ES-I3 (cell line): ENCODE measurements around the gene ANKRD30A.
"Not testable (repeated sequence)": the region's sequence is repeated elsewhere in the genome, so short reads cannot be mapped to it uniquely, and the experiment has no call there.

ENCODE experiments used
- H3K36me3 ChIP-seq: 2 replicates; pipeline ENCODE4 v1.6.1; 2013; ENCODE audit warnings: mild to moderate bottlenecking, low read length, control low read depth, moderate library complexity; ENCODE audit not compliant: insufficient read depth
- H3K4me1 ChIP-seq: 2 replicates; pipeline ENCODE4 v1.6.1; 2013; ENCODE audit warnings: mild to moderate bottlenecking, control low read depth, low read length; ENCODE audit not compliant: insufficient read depth
- H3K9ac ChIP-seq: 2 replicates; pipeline ENCODE4 v1.6.1; 2013; ENCODE audit warnings: low read depth, mild to moderate bottlenecking, low read length, moderate library complexity
- H3K9me3 ChIP-seq: 2 replicates; pipeline ENCODE4 v1.6.1; 2013; ENCODE audit warnings: mild to moderate bottlenecking, low read length, moderate library complexity; ENCODE audit not compliant: control insufficient read depth, insufficient read depth

ANKRD30A gene

GRCh38 chr10:37225163-37225562, 99.8 kb downstream of the ANKRD30A start:
- H3K36me3 ChIP-seq, result no peaks in the 10 kb centered on the region
- no peaks in the 10 kb centered on the region for H3K4me1 ChIP-seq
- H3K9ac ChIP-seq, result no peak overlapping the region
- no peaks in the 10 kb centered on the region for H3K9me3 ChIP-seq

GRCh38 chr10:37226524-37226923, 101.1 kb downstream of the ANKRD30A start:
- Histone ChIP-seq H3K9ac (no peak overlapping the region), H3K36me3 (no peaks in the 10 kb centered on the region), H3K9me3 (no peaks in the 10 kb centered on the region), H3K4me1 (no peaks in the 10 kb centered on the region)

- H3K9ac ChIP-seq, result no peak overlapping the region
- H3K4me1 ChIP-seq, result no peaks in the 10 kb centered on the region
- no peaks in the 10 kb centered on the region for H3K36me3 ChIP-seq
- no peaks in the 10 kb centered on the region for H3K9me3 ChIP-seq
Observed at GRCh38 chr10:37234692-37235091, 109.3 kb downstream of the ANKRD30A start.

- Histone ChIP-seq H3K9me3 (no peaks in the 10 kb centered on the region), H3K9ac (no peak overlapping the region), H3K36me3 (no peaks in the 10 kb centered on the region), H3K4me1 (no peaks in the 10 kb centered on the region)
Observed at GRCh38 chr10:37236093-37236492, 110.7 kb downstream of the ANKRD30A start.

GRCh38 chr10:37240223-37240622, 114.8 kb downstream of the ANKRD30A start:
- no peaks in the 10 kb centered on the region for H3K9me3 ChIP-seq
- H3K9ac ChIP-seq, result no peak overlapping the region
- H3K4me1 ChIP-seq, result no peaks in the 10 kb centered on the region
- no peaks in the 10 kb centered on the region for H3K36me3 ChIP-seq

- Histone ChIP-seq H3K9me3 (no peaks in the 10 kb centered on the region), H3K36me3 (no peaks in the 10 kb centered on the region), H3K9ac (no peak overlapping the region), H3K4me1 (no peaks in the 10 kb centered on the region)
Observed at GRCh38 chr10:37246637-37247036, 121.2 kb downstream of the ANKRD30A start.

- not testable (repeated sequence) for H3K9ac ChIP-seq
Observed at GRCh38 chr10:37255837-37256236, 130.4 kb downstream of the ANKRD30A start.

GRCh38 chr10:37263304-37263703, 137.9 kb downstream of the ANKRD30A start:
- H3K36me3 ChIP-seq, result no peaks in the 10 kb centered on the region
- H3K4me1 ChIP-seq, result no peaks in the 10 kb centered on the region
- no peak overlapping the region for H3K9ac ChIP-seq
- H3K9me3 ChIP-seq, result no peaks in the 10 kb centered on the region

More at GRCh38 chr10:37255837-37256236, 130.4 kb downstream of the ANKRD30A start:
- H3K36me3 ChIP-seq, H3K9me3 ChIP-seq, H3K4me1 ChIP-seq: not testable (repeated sequence)

GRCh38 chr10:37268266-37268665, 142.9 kb downstream of the ANKRD30A start:
- Histone ChIP-seq H3K4me1 (no peaks in the 10 kb centered on the region), H3K36me3 (no peaks in the 10 kb centered on the region), H3K9me3 (no peaks in the 10 kb centered on the region), H3K9ac (no peak overlapping the region)

- Histone ChIP-seq H3K9ac (no peak overlapping the region), H3K4me1 (no peaks in the 10 kb centered on the region), H3K36me3 (no peaks in the 10 kb centered on the region), H3K9me3 (no peaks in the 10 kb centered on the region)
Observed at GRCh38 chr10:37269554-37270256, 144.3 kb downstream of the ANKRD30A start.

GRCh38 chr10:37275216-37275777, 149.9 kb downstream of the ANKRD30A start:
- Histone ChIP-seq H3K9me3 (no peaks in the 10 kb centered on the region), H3K36me3 (no peaks in the 10 kb centered on the region), H3K9ac (no peak overlapping the region), H3K4me1 (no peaks in the 10 kb centered on the region)

GRCh38 chr10:37285063-37285462, 159.7 kb downstream of the ANKRD30A start:
- Histone ChIP-seq H3K9me3 (no peaks in the 10 kb centered on the region), H3K9ac (no peak overlapping the region), H3K36me3 (no peaks in the 10 kb centered on the region), H3K4me1 (no peaks in the 10 kb centered on the region)

GRCh38 chr10:37289833-37290464, 164.6 kb downstream of the ANKRD30A start:
- H3K4me1 ChIP-seq, result no peaks in the 10 kb centered on the region
- no peaks in the 10 kb centered on the region for H3K36me3 ChIP-seq
- H3K9ac ChIP-seq, result no peak overlapping the region
- no peaks in the 10 kb centered on the region for H3K9me3 ChIP-seq

- no peaks in the 10 kb centered on the region for H3K4me1 ChIP-seq
- H3K9me3 ChIP-seq, result no peaks in the 10 kb centered on the region
- no peak overlapping the region for H3K9ac ChIP-seq
- no peaks in the 10 kb centered on the region for H3K36me3 ChIP-seq
Observed at GRCh38 chr10:37301271-37301670, 175.9 kb downstream of the ANKRD30A start.

- Histone ChIP-seq H3K4me1 (no peaks in the 10 kb centered on the region), H3K9me3 (no peaks in the 10 kb centered on the region), H3K9ac (no peak overlapping the region), H3K36me3 (no peaks in the 10 kb centered on the region)
Observed at GRCh38 chr10:37304036-37304435, 178.6 kb downstream of the ANKRD30A start.
